RPMI8226 (cell line): ENCODE measurements around the gene SERPINA5.

Experiments used
- DNase-seq: peaks from one replicate; pipeline ENCODE4 v3.0.0-alpha.2; 2015

SERPINA5 gene

GRCh38 chr14:94555991-94556390 is 25.2 kb upstream of the SERPINA5 start:
- no peak for DNase-seq

GRCh38 chr14:94557327-94557726 is 23.9 kb upstream of the SERPINA5 start:
- DNase-seq: no peak

GRCh38 chr14:94558842-94559241 is 22.4 kb upstream of the SERPINA5 start:
- no peak for DNase-seq

- DNase-seq: no peak
These were observed 21.5 kb upstream of the SERPINA5 start for GRCh38 chr14:94559638-94560290.

DNA sequence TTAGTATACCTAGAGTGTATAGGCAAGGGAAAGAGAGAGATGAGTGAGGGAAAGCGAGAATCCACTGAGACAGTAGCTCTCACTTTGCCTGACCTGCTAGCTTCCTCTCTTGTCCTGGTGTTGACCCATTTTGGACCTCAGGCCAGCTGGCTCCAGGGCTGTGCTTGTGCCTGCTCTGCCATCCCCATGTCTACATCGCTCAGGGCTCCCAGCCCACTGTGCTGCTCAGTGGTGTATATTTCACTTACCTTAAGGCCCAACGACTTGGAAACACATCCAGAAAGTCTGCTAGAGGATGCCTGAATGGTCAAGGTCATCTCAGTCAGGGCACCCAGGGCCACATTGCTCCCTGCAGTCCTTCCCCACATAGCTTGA is 20.9 kb upstream of the SERPINA5 start:
- DNase-seq: no peak

GRCh38 chr14:94560751-94561655 is 20.2 kb upstream of the SERPINA5 start, which contains the start of gene SERPINA4:
TSS of gene SERPINA4 (plus strand) at chr14:94561442. CDS start at chr14:94563483, 2,041 bp downstream.
- no peak for DNase-seq

DNA sequence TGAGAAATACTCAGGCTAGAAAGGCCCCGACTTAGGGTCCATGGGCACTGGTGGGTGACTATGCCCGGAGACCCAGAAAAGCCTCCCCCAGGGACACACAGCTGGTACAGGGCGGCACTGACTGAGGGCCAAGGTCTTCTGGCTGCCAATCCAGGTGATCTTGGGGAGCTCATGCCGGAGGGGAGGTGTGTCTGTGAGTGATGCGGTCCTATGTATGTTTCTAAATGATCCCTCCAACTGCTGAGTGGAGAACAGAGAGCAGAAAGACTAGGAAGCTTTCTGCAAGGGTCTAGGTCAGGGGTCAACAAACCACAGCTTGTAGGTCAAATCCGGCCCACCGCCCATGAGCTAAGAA is 19.6 kb upstream of the SERPINA5 start:
- no peak for DNase-seq

GRCh38 chr14:94562022-94562421 is 19.2 kb upstream of the SERPINA5 start:
- no peak for DNase-seq

DNA sequence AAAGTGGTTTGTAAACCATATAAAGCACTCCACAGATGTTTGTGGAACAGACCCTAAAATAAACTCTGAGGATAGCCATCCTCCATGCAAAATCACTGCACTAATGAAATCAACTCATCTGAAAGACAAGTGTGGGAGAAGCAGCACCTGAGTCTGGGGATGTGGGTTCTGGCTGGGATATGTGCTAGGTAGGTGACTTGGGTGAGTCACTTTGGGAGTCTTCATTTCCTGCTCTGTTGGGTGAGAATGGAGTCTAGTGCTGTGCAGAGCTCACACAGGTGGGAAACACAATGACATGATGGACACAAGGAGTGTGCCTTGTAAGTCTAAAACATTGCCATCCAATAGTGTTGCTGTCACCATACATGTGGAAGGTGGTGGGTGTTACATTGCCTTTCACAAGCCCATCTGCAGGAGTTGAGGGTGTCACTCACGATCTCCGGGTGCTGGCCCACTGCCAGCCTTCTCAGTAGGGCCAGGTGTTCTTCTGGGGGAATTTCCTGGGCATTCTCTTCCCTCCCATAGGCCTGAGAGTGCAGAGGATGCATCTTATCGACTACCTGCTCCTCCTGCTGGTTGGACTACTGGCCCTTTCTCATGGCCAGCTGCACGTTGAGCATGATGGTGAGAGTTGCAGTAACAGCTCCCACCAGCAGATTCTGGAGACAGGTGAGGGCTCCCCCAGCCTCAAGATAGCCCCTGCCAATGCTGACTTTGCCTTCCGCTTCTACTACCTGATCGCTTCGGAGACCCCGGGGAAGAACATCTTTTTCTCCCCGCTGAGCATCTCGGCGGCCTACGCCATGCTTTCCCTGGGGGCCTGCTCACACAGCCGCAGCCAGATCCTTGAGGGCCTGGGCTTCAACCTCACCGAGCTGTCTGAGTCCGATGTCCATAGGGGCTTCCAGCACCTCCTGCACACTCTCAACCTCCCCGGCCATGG is 18.0 kb upstream of the SERPINA5 start:
- no peak for DNase-seq

GRCh38 chr14:94564381-94564780 is 16.8 kb upstream of the SERPINA5 start:
- no peak for DNase-seq

DNA sequence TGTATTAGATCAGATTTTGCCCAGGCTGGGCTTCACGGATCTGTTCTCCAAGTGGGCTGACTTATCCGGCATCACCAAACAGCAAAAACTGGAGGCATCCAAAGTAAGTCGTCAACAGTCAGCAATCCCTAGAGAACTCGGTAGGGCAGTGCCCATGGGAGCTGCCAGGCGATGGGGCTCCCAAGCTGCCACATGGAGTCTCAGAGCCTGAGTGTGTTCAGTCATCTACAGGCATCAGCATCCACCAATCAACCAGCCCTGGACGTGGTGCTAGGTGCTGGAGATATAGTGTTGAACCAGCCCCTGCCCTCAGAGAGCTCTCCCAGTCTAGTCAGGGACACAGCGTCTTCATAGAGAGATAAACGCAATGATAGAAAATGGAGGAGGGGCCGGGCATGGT is 13.0 kb upstream of the SERPINA5 start:
- no peak for DNase-seq

DNA sequence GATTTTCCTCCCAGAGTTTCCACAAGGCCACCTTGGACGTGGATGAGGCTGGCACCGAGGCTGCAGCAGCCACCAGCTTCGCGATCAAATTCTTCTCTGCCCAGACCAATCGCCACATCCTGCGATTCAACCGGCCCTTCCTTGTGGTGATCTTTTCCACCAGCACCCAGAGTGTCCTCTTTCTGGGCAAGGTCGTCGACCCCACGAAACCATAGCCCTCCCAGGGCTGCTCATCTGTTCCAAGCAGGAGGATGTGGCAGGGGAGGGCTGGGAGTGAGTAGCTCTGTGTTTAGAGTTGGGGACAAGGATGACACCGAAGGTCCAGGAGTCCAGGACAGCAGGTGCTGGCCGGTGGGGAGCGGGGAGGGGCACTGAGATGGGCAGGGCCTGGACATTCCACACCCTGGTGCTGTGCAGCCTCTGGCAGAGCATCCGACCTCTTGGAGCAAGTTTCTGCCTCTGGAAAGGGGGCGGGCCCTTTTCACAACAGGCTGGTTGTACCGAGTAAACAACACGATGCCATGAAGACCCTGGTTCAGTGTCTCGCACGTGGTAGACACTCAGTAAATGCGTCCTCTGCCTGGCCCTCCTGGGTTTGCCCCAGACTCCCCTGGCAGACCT is 11.7 kb upstream of the SERPINA5 start:
- no peak for DNase-seq

GRCh38 chr14:94570002-94570400 is 11.2 kb upstream of the SERPINA5 start:
- no peak for DNase-seq

- DNase-seq: no peak
These were observed 10.8 kb upstream of the SERPINA5 start for GRCh38 chr14:94570440-94570839.

DNA sequence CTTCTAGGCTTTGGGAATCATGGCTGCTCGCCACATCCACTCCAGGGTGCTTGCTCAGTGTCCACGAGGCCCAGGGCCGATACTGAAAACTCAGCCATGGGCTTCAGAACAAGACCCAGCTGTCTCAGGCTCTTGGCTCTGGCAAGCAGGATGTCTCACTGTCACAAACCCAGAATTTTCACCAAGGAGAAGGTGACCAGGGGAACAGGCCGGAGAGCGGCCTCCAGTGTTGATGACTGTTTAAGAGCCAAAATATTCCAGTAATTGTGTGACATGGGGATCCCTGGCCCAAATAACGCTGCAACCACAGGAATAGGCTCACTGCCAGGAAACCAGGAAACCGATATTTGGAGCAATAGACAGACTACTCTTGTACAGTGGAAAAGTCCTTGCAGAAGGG is 9.8 kb upstream of the SERPINA5 start:
- DNase-seq: no peak

DNA sequence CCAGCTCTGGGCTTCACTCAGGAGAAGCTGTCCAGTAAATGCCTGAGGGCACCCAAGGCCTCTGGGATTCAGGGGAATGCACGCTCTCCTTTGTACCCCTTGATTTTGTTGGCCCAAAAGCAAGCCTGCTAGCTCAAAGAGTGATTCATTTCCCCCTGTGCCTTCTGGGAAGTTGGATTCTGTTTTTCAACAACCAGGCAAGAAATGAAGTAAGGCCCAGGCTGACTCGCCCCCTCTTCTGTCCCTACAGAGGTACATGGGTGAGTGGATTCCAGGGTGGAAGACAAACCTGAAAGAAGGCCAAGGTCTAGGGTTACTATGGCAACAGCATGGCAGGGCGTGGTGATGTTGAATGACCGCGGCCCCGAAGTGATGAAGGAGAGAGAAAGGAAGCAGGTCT is 9.3 kb upstream of the SERPINA5 start:
- no peak for DNase-seq

GRCh38 chr14:94572637-94573303 is 8.5 kb upstream of the SERPINA5 start:
- no peak for DNase-seq

- DNase-seq: no peak
These were observed 7.5 kb upstream of the SERPINA5 start for GRCh38 chr14:94573475-94574277.

DNA sequence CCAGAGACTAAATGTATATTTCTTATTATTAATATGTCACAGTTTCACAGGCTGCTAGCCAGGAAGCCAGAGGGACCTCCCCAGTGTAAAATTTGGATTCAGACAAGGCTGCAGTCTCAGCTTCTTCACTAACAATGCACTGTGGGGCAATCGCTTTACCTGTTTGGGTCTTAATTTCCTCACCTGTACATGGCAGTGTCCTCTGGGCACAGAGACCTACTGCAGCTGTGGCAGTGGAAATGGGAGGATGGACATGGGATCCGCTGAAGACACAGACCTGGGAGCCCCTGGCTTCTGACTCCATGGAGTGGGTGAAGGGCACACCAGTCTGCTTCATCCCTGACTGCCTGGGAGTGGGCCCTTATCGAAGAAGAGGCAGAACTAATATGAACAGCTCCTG is 6.9 kb upstream of the SERPINA5 start:
- DNase-seq: no peak

GRCh38 chr14:94575730-94576585 is 5.3 kb upstream of the SERPINA5 start:
- DNase-seq: no peak
